Stimulated activated CD4-positive, alpha-beta T cell treated with anti-CD3 and anti-CD28 coated beads, Interleukin-12 subunit alpha, Interleukin-12 subunit beta, amount 100 ng/mL, for 24 hours (primary cell): Measurements from ENCODE around the gene MRPL50.
A peak's percentile ranks its signal among the peaks of the same experiment; 100 is the strongest.

Experiments used
- DNase-seq, 2 experiments: peaks; one replicate each; pipeline ENCODE4 v3.0.0-alpha.2; 2020; ENCODE audit warnings: low read depth in 2 of 2

The MRPL50 gene

GRCh38 chr9:101398068-101398929 lies at the start of gene MRPL50, which contains the start of gene ZNF189:
Gene MRPL50, minus strand, starts transcription at chr9:101398618. Its CDS starts 26 bp downstream, at chr9:101398592.
Gene ZNF189, plus strand, starts transcription at chr9:101398851. Its CDS starts 306 bp downstream, at chr9:101399157.
- DNase-seq = peak; percentile 90 to 92

- no peak for DNase-seq
These were observed 48.3 kb upstream of the MRPL50 start for GRCh38 chr9:101446732-101447131.

GRCh38 chr9:101445353-101446029 lies 47.1 kb upstream of the MRPL50 start:
- no peak for DNase-seq

- no peak for DNase-seq
These were observed 45.0 kb upstream of the MRPL50 start for GRCh38 chr9:101443364-101443771.

GRCh38 chr9:101442736-101443135 lies 44.3 kb upstream of the MRPL50 start:
- DNase-seq = no peak

- DNase-seq = no peak
These were observed 43.9 kb upstream of the MRPL50 start for GRCh38 chr9:101442318-101442717.

- no peak for DNase-seq
These were observed 42.4 kb upstream of the MRPL50 start for GRCh38 chr9:101440714-101441230.

- DNase-seq = no peak
These were observed 40.1 kb upstream of the MRPL50 start for GRCh38 chr9:101438523-101438922.

GRCh38 chr9:101437806-101438232 lies 39.4 kb upstream of the MRPL50 start:
- no peak for DNase-seq

GRCh38 chr9:101435601-101436079 lies 37.2 kb upstream of the MRPL50 start, which contains the start of gene ALDOB:
Gene ALDOB, minus strand, starts transcription at chr9:101435774. Its CDS starts 4,887 bp downstream, at chr9:101430887.
- DNase-seq = no peak

GRCh38 chr9:101434998-101435397 lies 36.6 kb upstream of the MRPL50 start:
- DNase-seq = no peak

GRCh38 chr9:101433229-101433628 lies 34.8 kb upstream of the MRPL50 start:
- DNase-seq = no peak

- DNase-seq = no peak
These were observed 34.3 kb upstream of the MRPL50 start for GRCh38 chr9:101432740-101433139.

- DNase-seq = no peak
These were observed 33.8 kb upstream of the MRPL50 start for GRCh38 chr9:101432171-101432570.

GRCh38 chr9:101429736-101430135 lies 31.3 kb upstream of the MRPL50 start:
- no peak for DNase-seq

- DNase-seq = no peak
These were observed 30.5 kb upstream of the MRPL50 start for GRCh38 chr9:101428909-101429308.

- no peak for DNase-seq
These were observed 29.7 kb upstream of the MRPL50 start for GRCh38 chr9:101427957-101428655.

GRCh38 chr9:101427358-101427757 lies 28.9 kb upstream of the MRPL50 start:
- DNase-seq = no peak

- no peak for DNase-seq
These were observed 23.2 kb upstream of the MRPL50 start for GRCh38 chr9:101421653-101422065.

- DNase-seq = no peak
These were observed 21.4 kb upstream of the MRPL50 start for GRCh38 chr9:101419863-101420262.

GRCh38 chr9:101418518-101419430 lies 20.4 kb upstream of the MRPL50 start:
- DNase-seq = no peak
